Measurements from ENCODE around the gene UBB.

Gene UBB

GRCh38 chr17:16432017-16432416 lies 51.1 kb downstream of the UBB start:
- H3K9ac ChIP-seq (ENCODE audit: low read length), result no peak overlapping the region
- no peaks in the 10 kb centered on the region for H3K4me1 ChIP-seq (ENCODE audit: low read length)
- H3F3A ChIP-seq (ENCODE audit: insufficient read depth, low read length), result no peaks in the 10 kb centered on the region
- no peak overlapping the region for H3K27ac ChIP-seq (ENCODE audit: low read length)
- no peak for DNase-seq
- no peak overlapping the region for H3K4me3 ChIP-seq (ENCODE audit: low read length)
- no peaks in the 10 kb centered on the region for H3K9me3 ChIP-seq (replicated peaks; ENCODE audit: insufficient read depth, low read length)
- H3K9me2 ChIP-seq (replicated peaks; ENCODE audit: insufficient read depth, low read length), result no peaks in the 10 kb centered on the region
- TF ChIP-seq, protein P1, sequence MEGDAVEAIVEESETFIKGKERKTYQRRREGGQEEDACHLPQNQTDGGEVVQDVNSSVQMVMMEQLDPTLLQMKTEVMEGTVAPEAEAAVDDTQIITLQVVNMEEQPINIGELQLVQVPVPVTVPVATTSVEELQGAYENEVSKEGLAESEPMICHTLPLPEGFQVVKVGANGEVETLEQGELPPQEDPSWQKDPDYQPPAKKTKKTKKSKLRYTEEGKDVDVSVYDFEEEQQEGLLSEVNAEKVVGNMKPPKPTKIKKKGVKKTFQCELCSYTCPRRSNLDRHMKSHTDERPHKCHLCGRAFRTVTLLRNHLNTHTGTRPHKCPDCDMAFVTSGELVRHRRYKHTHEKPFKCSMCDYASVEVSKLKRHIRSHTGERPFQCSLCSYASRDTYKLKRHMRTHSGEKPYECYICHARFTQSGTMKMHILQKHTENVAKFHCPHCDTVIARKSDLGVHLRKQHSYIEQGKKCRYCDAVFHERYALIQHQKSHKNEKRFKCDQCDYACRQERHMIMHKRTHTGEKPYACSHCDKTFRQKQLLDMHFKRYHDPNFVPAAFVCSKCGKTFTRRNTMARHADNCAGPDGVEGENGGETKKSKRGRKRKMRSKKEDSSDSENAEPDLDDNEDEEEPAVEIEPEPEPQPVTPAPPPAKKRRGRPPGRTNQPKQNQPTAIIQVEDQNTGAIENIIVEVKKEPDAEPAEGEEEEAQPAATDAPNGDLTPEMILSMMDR (IDR thresholded peaks at IDR 0.05; ENCODE audit: low read length), result no peak
- no peak for TF ChIP-seq EZH2phosphoT487 (IDR thresholded peaks at IDR 0.05; ENCODE audit: low read length)
- no peak for TF ChIP-seq EZH2 (optimal IDR thresholded peaks at IDR 0.05; ENCODE audit: low read depth, low read length)
- no peaks in the 10 kb centered on the region for H4K20me1 ChIP-seq (ENCODE audit: insufficient read depth, low read length)
- H2AFZ ChIP-seq (ENCODE audit: low read length), result no peak overlapping the region
- H3K4me2 ChIP-seq (ENCODE audit: low read depth, low read length), result no peak overlapping the region
- no peaks in the 10 kb centered on the region for H3K79me2 ChIP-seq (ENCODE audit: low read length)
- H3K36me3 ChIP-seq (replicated peaks; ENCODE audit: insufficient read depth, low read length), result no peaks in the 10 kb centered on the region
- H3K27me3 ChIP-seq (replicated peaks; ENCODE audit: insufficient read depth, low read length), result no peaks in the 10 kb centered on the region
